SH-SY5Y (cell line): ENCODE data around the gene PVALB.

Experiments used
- GATA2 ChIP-seq: IDR thresholded peaks from 2 replicates; pipeline ENCODE4 v1.6.1; 2011; ENCODE audit warnings: mild to moderate bottlenecking, low read depth, low read length
- GATA3 ChIP-seq: IDR thresholded peaks from 2 replicates; pipeline ENCODE4 v1.6.1; 2011; ENCODE audit warnings: low read depth, mild to moderate bottlenecking, low read length, moderate library complexity

Gene PVALB

DNA sequence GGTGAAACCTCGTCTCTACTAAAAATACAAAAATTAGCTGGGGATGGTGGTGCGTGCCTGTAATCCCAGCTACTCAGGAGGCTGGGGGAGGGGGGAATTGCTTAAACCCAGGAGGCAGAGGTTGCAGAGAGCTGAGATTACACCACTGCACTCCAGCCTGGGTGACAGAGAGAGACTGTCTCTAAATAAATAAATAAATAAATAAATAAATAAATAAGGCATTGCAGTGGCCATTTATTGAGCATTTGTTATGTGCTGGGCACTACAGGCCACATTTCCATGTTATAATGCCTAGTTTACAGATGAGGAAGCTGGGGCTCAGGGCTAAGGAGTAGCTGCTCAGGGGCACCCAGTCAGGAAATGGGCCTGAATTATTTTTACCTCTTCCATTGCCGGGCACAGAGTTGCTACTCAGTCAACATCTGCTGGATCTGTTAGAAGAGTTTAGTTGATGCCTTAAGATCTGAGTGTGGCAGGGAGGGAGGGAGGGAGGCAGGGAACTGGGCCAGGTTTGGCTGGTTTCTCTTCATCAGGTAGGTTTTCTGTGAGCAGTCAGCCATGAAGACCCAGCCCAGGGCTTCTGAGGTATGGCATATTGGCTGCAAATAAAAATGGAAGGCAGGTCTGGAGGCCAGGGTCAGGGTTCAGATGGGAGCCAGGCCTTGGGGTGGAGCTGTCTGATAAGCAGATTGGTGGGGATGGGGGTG is 5.6 kb downstream of the PVALB start:
- TF ChIP-seq GATA3 (no peak), GATA2 (no peak)

DNA sequence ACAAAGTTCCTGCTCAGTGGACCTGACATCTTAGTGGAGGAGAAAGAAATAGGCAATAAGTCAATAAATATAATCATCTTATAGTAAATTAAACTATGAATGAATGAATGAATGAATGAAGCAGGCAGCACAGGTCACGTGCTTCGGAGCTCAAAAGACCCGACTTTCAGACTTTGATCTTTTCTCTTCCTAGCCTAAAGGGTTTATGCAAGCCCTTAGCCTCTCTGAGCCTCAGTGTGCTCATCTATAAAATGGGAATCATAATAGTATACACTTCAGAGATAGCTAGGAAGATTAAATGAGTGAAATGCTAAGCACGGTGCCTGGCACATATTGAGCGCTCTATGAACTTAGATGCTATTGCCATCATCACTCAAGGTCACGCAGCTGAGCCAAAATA is 7.5 kb downstream of the PVALB start:
- TF ChIP-seq GATA3: no peak
- TF ChIP-seq GATA2: no peak

DNA sequence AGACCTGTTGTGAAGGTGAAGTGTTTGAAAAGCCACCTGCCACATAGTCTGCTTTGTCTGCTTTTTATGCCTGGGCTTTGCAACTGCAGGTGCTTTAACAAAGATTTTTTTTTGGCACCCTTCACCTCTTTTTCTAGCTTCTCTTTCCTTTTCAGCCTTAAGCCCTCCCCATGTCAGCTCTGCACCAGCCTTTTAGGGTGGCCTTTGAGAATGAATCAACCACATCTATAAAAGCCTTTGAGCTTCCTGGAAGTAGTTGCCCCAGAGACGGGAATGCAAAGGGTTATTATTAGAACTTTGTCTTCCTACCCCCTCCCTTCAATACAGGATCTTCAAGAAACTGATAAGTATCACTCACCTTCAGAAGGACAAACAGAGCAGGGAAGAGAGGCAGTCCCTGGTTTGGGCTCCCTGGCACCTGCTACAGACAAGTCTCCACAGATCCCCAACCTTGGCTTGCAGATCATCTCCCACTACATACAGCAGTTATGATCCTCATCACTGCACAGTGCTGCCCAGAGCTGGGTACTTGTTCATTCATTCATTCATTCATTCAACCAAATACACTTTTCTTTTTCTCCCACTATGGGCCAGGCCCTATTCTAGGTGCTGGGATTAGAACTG is 8.0 kb downstream of the PVALB start:
- TF ChIP-seq GATA3 (no peak), GATA2 (no peak)

DNA sequence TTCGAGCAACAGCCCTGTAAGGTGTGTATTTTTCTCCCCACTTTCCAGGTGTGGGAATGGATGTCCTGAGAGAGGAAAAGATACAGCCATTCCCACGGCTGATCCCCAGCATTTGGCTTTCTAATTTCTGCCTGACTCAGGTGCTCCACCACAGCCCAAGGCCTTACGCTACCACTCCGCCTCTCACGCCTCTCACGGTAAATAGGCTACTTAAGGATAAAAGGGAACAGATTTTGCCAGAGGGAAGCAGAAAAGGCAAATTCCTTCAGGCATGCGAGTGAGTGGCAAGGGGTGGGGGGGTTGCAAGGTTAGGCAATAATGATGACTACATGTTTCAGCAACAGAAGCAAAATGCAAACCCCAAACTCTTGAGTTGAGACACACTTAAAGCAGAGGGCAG is 9.2 kb downstream of the PVALB start:
- TF ChIP-seq GATA2 (no peak), GATA3 (no peak)

DNA sequence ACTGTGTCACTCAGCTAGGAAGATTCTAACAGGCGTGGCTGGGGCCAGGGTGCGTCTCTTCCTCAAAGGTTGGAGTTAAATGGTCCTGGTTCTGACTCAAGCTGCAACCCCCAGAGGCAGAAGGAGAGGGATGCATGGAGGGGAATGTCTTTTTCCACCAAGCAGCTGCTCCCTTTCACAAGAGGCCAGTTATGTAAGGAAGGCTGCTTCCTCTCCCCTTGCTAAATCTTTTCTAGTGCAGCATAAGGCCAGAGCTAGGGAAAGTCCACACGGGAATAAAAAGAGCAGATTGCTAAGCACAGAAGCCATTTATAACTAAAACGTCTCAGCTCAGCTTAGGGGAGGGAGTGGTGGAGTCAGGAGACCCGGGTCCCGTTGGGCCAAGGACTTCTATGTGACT is 10.0 kb downstream of the PVALB start:
- TF ChIP-seq GATA3: no peak
- TF ChIP-seq GATA2: no peak

DNA sequence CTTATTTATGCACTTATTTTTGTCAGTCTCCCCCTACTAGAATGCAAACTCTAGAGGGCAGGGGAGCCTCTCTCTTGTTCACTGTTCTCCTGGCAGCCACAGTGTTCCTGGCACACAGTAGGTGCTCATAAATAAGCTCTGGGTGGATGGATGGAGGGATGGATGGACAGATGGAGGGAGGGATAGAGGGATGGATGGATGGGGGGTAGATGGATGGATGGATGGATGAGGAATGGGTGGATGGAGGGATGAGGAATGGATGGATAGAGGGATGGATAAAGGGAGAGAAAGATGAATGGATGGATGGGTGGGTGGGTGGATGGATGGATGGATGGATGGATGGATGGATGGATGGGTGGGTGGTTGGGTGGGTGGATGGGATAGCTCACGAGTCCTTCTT is 13.5 kb downstream of the PVALB start:
- TF ChIP-seq GATA3 (no peak), GATA2 (no peak)

DNA sequence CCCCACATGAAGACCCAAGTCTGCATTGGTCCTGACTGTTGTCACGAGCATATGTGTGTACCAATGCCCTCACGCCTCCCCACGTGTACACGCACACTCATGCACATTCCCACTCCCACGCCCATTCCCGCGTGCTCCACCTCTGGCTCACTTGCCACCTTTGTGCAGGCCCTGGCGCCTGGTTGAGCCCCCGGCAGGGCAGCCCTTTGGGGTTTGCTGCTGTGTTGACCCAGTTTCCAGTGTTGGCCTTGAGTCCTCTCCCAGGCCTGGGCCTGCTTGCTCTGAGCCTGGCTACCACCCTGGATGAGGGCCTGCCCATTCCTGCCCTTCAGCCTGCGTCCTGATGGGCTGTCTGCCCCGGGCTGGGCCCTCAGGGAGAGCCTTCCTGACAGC is 18.2 kb downstream of the PVALB start:
- TF ChIP-seq GATA3 (no peak), GATA2 (no peak)

DNA sequence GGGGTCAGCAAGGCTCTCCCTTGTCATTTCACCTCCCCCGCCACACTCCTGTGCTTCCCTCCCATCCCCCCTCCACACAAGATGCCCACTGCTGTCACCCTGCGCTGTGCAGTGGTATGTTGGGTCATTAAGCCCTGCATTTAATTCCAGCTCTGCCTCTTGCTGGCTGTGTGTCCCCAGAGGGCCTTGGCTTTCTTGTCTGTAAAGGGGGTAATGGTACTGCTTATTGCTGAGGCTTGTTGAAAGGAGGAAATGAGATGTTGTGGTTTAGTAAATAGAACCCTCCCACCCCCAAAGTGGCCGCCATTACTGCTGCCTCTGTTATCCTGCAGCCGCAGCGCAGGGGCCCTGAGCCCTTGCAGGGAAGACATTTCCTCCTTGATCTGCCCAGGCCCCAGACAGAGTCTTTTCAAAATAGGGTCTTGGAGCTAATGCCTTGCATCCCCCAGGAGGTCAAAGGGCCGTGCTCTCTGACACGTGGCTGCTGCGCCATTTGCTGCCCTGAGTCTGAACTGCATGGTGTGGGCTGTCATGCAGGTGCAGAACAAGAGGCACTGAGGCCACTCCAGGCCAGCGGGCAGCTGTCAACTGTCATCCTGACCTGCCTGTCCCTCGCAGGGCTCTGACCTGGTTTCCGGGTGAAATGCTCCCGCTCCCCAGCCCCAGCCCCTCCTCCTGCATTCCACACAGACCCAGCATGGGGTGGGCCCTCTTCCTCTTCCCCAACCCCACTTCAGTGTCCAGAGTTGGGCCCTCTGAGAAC is 18.7 kb downstream of the PVALB start:
- TF ChIP-seq GATA2: no peak
- TF ChIP-seq GATA3: no peak

DNA sequence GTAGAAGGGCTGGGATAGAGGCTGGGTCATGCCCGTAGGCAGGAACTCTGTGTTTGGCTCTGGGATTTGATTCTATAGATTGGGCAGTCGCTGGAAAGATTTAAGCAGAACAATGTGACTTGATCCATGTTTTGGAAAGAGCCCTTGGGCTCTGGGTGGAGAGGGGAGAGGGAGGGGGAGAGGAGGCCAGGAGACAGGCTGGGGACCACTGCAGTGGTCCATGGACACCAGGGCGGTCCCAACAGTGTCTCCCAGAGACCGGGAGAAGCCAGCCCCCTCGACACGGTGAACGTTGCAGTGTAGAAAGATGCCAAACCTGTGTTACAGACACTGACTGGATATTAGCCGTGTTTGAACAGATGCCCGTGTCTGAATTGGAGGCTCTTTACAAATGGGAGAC is 19.5 kb downstream of the PVALB start:
- TF ChIP-seq GATA2 (no peak), GATA3 (no peak)

DNA sequence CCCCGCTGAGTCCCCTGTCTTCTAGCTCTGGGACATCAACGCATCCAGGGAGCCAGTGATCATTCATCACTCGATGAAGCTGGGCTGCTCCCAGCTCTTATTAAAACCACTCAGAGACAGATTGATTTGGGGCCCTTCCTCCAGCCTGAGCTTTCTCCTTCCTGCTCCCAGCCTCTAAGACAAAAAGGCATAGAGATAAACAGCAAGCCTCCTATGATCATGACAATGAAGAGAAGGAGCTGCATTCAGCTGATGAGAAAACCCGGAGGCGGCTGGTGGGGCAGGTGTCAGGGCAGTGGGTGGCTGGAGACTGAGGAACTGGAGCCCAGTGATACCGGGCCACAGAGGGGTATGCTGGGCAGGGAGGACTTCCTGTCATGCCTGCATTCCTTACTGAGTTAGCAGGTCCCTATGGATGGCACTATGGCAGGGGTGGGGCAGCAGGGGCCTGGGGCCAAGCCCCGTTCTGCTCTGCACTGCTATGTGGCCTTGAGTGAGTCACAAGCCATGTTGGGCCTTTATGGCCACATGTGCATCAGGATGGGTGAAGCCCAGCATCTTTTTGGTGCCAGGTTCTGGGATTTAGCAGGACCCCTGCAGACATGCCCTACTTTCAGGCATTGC is 20.2 kb downstream of the PVALB start:
- no peak for TF ChIP-seq GATA3
- TF ChIP-seq GATA2: no peak

DNA sequence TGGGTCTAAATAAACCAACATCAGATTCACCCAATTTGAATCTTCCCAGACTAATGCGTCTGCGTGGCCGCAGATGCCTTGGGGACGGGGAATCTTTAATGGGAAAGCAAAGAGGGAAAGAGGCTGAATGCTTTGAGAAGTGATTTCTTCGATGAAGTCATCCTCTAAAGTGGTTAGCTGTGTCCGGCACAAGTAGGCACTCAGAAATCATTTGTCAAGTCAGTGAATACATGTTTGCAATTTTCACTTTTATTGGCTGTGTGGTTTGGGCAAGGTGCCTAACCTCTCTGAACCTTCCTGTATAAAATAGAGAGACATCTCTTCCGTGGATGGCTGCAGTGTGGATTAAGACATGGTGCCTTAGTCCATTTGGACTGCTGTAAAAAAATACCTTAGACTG is 21.2 kb downstream of the PVALB start:
- no peak for TF ChIP-seq GATA3

DNA sequence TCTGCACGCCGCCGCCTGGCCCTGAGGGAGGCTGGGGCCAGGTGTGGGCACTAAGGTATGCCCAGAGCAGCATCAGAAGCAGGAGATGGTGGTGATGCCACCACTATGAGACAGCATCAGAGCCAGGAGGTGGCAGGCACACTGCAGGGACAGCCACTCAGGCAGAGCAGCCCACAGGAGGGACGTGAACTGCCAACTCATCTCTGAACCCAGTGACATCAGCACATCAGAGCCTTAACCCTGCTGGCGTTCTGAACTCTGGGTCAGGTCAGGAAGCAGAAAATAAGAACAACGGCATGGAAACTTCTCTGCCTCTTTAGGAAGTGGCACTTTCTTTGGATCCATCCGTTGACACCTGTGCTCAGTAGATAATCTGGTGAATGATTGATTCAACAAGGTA is 26.2 kb downstream of the PVALB start:
- TF ChIP-seq GATA2 (no peak), GATA3 (no peak)

DNA sequence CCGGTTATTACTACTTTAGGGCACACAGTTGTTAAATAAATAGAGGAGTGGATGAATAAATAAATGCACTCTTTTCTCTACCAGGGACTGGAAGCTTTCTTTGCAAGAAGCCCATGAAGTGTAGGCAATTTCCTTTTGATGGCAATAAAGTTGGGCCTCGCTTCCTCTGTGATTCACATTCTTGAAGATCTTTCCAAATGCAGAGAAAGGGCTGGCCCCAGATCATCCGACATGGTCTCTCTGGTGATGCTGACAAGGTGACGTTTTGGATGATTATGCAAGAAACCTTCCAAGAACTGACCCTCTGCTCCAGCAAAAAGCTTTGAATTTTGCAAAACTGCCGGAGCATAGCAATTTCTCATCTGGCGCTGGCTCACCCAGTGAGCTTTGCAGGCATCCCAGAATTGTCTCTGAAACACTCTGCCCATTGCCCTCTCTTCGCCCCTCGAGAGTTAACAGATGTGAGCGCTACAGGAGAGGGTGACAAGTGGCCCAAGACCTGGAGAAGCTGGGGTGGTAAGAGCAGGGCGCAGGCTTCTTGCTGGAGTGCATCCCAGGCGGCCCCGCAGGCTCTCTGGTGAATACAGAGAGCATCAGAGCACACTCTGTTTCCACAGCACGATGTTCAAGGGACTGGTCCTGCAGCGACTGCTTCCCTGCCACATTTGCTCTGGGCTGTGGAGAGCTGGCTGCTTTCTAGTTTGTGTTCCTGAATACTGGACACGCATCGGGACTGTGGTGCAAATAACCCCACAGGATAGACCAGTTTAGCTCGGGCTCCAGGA is 29.4 kb downstream of the PVALB start:
- TF ChIP-seq GATA3 (no peak), GATA2 (no peak)

DNA sequence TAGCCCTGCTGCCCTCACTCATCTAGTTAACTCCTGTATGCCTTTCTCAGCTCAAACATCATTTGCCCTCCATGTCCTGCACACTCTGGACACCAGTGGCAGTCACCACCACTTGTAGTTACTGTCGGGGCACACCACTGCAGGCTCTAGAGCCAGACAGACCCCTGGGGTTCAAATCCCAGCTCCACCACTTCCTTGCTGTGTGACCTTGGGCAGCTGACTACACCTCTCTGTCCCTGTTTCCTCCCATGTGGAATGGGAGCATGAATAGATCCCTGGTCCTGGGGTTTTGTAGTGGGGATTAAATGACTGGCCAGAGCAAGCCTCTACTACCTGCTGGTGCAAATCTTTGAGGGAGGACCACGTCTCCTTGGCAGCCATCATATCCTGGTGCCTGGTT is 33.1 kb downstream of the PVALB start:
- TF ChIP-seq GATA3 (no peak), GATA2 (no peak)
